HG02763 (cell line): ENCODE data around the gene XRCC4.

Experiments used
- ATAC-seq: cut with Tn5 transposase; IDR thresholded peaks from one replicate; pipeline ENCODE4 v1.9.1; 2021; ENCODE audit warnings: mild to moderate bottlenecking, moderate library complexity; ENCODE audit not compliant: unreplicated experiment

The XRCC4 gene

DNA sequence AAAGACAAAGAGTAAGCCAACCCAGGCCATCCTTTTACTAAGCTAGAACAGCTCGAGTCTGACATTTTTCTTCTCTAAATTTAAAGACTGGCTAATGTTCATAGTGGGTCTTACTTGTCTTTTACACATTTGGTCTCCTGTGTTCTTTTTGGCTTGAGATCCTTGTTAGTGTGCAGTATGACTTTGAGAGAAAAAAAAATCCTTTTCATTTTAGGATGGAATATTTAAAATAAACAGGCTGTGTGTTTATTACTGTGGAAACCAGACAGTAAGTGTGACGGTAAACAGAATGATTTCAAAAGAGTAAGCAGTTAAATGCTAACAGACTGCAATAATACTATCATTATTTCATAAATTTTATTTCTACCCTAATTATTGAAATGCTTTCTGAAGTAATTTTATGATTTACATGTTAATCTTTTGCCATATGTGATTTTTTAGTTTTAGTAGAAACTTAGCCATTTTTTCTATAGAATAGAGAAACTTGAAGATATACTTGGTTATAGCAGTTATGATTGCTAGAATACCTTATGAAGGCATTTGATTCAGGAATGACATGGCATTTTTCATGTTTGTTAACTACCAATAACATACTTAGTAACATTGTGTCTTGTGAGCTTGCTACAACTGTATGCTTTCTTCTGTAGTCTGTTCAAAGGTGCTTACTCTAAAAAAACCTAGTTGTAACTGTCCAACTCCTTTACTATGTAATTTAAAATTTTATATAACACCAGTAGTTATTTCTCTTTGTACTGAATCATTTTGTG lies 92.4 kb downstream of the XRCC4 start:
- no peak for ATAC-seq

DNA sequence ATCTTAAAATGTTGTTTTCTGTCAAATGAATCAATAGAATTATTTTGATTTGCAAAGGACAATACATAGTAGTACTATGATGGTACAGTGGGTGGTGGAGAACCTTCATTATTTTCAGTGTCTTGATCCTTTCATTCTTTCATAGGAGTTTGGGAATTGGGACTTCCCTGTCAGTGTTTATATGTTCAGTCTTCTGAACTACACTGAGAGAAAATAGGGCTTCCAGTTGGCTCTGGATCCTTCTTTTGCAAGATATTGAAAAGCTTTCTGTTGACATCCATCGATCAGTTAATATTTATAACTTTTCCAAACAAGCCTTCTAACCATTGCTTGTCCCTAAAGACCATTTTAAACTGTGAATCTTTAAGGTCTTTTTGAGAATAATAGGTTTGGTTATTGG lies 94.7 kb downstream of the XRCC4 start:
- ATAC-seq, result no peak

DNA sequence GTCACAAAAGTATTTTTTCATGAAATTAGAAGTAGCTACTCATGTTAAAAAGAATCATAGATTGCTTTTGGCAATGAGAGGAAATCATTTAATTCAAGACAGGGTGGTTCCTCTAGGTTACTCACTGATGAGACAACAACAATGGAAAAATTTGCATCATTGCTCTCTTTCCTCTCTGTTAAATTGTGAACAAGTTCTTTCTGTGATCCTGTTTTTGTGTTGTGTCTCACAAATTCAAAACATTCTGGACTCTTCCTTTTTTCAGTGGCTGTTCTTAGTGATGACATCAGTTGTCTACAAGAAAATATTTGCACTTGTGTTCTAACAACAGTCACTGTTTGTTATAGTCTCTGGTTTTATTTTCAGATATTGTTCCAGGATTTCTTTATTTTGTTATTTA lies 95.3 kb downstream of the XRCC4 start:
- ATAC-seq, result no peak

DNA sequence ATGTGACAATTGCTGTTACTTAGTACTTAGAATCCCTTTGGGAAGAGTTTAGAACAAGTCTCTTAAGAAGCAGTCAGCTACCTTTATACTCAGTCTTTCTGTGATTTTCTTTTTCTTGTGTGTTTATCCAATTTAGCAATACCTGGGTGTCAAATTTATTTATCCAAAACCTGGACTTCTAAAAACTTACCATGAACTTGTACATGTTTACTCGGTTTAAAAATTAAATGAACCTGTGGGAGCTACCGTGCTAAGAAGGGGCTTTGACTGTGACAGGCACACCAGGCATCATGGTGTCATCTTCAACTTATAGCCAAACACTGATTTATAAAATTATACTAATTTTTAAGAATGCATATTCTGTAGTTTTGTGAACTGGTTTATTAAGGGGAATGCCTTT lies 96.5 kb downstream of the XRCC4 start:
- ATAC-seq, result no peak

DNA sequence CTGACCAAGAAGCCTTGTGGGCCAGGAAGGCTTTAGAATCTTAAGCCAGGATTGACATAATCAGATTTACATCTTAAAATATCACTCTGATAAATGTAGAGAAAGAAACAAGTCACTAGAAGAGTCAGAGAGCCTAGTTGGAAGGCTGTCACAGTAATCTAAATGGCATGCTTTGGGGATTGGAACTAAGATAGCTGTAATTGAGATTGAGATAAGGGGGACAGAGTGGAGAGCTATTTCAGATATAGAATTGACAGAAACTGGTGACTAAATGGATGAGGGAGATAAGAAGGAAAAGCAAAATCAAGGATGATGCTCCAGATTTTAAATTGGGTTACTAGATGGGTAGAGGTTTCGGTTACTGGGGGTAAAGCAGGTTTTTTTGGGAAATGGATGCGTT lies 100.5 kb downstream of the XRCC4 start:
- ATAC-seq, result no peak

DNA sequence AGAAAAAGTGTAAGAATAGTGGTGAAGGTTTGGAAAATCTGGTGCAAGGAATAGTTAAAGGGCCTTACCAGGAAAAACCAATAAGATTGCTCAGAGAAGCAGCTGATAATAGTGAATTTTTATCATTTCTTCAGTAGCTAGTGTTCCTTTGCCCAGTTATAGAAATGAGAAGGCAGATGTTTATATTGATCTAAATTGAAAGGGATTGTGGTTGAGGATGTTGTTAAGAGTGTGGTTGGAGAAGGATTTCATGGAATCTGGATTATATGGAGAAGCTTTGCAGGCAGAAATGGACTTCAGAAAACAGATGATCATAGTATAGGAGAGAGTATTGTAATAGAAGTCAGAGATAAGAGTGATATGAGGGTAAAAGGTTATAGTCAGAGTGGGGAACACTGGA lies 102.6 kb downstream of the XRCC4 start:
- ATAC-seq, result no peak

DNA sequence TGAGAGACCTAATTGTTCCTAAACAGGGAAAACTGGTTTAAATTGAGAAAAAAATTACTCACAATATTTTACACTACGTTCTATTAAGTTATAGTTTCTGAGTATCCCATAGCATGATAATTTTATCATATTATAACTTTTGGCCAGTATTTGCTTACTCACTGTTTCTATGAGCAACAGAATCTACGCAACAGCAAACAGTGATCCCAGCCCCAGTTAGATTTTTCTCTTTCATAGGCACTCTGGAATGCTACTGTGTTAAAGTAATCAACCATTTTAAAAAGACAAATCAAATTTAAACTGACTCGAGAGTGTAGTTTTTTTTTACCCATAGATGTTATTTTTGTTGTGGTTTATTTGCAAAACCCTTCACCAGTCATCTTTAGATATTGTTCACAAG lies 107.2 kb downstream of the XRCC4 start:
- no peak for ATAC-seq

DNA sequence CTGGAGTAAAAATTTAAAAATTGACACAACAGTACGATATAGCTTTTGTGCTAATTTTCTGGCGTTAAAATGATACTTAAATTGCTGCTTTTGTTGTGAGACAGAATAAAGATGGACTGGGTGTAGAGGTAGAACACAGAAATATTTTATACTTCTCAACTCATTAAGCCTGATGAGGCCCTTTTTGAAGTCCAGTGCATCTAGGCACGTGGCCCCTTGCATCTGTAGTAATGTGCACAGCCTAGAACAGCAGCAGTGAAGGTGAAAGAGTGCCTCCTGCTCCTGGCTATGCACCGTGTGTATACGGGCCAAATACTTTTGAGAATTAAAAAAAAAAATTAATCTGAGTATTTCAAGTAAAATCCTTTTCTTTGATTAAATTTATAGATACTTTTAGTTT lies 115.6 kb downstream of the XRCC4 start:
- ATAC-seq, result no peak

DNA sequence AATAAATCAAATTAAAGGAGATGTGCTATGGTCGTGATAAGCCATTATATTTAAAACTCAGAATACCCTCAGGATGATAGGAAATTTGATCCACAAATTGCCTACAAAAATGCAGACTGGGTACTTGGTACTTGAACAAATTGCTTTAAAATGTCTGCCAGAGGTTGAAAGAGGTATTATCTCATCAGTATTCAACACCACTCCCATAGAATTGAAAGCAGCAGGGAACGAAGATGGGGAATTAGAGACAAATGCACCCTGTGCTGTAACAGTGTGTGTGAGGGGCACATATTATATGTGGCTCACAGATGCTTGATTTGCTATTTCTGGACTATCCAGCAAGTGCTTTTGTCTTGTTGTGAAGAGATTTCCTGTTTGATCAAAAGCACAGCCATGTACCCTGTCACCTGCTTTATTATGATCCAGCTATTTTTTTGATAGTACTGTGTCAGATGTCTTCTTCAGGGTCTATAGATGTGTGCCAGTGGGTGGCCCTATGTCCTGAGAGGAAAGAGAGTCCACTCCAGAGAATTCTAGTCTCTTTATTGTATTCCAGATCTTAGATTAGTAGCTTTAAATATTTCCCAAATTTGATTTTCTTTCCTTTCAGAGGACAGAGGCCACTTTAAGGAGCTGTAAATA lies 120.1 kb downstream of the XRCC4 start:
- ATAC-seq, result no peak

DNA sequence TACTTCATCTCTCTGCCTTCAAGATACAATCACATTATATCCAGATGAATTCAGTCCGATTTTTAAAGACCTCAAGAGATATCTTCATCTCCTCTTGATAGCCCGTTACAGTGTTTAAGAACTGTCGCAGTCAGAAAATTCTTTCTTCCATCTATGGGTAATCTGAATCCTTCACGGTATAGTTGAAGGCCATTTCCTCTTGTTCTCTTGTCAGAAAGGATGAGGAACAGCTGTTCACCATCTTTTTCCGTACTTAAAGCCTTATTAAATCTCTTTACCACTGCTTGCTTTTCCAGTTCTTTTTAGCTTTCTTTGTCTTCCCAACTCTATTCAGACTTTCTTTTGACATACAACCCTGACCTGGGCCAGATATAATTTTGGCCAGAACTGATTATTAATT lies 121.8 kb downstream of the XRCC4 start:
- no peak for ATAC-seq

DNA sequence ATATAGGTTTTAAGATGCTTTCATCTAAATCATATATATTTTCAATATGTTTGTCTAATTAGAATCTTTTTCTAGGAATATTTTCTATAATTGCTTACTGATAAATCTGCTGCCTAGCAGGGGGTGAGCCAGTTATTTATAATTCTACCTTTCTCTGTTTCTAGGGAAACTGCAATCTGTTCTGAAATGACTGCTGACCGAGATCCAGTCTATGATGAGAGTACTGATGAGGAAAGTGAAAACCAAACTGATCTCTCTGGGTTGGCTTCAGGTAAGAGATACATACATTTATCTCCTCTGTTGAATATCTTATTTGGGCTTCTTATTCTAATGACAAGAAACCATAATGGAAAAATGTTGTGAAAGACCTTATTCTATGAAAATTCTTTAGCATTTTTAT lies 127.3 kb downstream of the XRCC4 start:
- ATAC-seq, result no peak

DNA sequence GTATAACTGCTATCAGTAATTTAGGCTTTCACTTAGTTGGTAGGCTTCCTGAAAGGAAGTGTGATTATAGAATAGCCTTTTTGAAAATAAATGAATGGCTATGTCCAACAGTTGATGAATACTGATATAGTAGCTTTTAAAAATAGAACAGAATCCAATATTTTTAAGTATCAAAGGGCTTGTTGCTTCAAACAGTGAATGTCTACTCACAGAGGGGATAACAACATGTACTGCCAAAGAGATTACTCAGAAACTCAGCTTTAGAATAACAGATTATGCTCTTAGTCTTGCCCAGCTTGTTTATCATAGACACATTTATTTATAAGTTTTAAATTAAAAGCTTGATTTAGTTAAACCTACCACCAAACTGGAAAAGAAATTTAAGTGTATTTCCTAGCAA lies 132.6 kb downstream of the XRCC4 start:
- no peak for ATAC-seq

DNA sequence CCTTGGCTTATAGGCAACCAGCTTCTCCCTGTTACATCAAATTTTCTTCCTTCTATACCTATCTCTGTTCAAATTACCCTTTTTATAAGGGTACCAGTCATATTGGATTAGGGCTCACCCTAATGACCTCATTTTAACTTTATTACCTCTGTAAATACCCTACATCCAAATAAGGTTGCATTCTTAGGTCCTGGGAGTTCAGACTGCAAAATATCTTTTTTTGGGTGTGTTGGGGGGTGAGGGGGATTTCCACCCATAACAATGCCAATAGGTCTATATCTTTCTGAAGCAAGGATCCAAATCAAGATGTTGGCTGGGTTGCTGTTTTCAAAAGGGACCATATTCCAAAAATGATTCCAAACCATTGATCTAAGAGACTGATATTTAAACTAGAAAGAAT lies 141.7 kb downstream of the XRCC4 start:
- no peak for ATAC-seq

DNA sequence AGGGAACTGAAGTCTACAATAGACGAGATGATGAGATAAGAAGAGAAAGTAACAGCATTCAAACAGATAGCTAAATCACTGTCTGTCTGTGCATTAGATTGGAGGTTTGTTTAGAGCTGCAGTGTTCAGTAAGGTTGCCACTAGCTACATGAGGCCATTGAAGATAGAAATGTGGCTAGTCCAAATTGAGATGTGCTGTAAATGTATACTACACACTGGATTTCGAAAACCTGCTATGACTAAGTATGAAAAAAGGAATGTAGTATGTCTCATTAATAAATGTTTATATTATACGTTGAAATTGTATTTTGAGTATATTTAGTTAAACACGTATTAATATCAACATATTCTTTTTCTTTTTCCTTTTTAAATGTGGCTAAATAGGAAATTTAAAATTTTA lies 142.1 kb downstream of the XRCC4 start:
- no peak for ATAC-seq

DNA sequence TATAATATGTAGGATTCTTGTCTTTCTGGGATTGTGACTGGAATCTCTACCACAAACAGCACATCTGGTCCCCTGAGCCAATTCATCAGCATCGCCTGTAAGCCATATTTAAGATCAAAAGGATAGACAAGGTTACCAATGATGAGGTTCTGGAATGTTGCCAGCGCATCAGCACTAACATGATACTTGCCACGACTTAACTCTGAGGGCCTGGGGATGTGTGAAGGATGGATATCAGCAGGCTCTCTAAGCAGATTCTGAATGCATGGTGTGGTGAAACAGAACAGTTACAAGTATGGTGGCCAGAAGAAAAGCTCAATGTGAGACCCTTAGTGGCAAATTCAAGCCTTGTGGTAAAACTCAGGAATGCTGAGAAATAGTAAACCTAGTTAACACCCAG lies 143.0 kb downstream of the XRCC4 start:
- no peak for ATAC-seq

DNA sequence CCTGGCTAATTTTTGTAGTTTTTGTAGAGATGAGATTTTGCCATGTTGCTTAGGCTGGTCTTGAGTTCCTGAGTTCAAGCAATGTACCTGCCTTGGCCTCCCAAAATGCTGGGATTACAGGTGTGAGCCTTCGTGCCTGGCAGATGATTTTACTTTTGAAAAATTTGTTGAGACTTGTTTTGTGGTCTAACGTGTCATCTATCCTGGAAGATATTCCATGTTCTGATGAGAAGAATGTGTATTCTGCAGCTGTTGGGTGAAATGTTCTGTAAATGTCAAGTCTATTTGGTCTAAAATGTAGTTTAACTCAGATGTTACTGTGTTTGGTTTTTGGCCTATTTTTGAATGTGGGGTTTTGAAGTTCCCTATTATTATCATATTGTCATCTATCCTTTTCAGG lies 145.6 kb downstream of the XRCC4 start:
- ATAC-seq, result no peak

DNA sequence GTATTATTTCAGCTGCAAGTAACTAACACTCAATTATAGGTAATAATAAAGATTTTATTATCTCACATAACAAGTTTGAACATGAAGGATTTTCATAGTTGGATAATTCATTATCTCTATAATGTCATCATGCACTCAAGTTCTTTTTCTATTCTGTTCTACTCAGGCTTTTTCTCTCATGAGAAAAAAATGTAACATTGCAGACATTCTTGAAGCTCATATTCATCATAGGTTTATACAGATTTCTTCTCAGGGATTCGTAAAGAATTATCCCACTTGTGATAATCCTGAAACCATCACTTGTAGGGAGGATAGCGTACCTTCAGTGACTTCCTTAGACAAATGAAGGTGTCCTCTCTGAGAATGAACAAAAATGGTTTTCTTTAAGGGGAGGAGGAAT lies 150.3 kb downstream of the XRCC4 start:
- ATAC-seq, result no peak

DNA sequence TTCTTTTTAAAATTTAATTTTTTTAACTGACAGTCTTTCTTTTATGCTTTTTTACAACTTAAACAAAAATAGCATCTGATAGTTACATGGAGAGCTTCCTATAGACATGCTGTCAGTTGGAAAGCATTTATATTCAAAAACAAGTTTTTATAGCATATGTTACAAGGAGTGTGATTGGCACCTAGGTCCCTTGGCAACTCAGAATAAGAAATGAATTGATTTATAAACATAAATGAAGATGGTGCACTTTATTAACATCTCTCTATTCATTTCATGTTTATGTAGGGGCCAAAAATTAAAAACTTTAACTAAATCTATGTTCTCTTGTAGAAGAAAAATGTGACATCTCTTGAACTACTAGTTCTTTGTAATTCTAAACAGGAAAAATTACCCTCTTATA lies 153.2 kb downstream of the XRCC4 start:
- ATAC-seq, result no peak

DNA sequence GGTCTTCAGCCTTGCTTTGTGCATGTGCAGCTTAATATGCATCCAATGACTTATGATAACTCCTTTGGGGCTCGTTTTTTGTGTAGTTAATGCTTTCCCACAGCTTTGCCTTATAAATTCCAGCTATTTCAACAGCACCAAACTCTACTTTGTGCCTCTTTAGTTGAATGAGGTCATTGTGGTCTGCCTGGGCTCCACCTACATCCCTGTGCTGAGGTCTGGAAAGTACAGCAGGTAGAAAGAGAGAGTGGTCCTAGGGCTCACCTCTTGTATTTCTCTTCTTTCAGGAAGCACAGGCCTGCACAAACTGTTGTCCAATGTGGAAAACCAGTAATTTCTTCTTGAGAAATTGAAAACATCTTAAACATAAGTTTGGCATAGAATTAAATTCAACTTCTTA lies 167.2 kb downstream of the XRCC4 start:
- no peak for ATAC-seq

DNA sequence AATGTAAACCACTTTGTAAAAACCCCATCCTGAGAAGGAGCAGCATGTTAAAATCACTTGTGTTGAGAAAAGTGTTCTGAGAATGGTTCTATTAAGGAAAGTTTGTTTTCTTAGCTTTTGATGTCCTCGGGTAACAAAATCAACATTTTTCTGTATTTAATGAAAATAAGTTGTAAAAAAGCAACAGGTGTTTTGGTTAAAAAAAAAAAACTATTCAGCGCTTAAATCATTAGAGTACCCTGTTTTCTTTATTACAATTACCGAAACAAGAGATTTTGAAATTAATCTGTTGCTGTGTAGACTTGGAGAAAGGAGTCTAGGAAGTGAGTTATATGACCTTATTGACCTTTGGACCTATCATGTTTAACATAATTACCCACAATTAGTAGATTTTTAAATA lies 167.7 kb downstream of the XRCC4 start:
- ATAC-seq, result no peak

DNA sequence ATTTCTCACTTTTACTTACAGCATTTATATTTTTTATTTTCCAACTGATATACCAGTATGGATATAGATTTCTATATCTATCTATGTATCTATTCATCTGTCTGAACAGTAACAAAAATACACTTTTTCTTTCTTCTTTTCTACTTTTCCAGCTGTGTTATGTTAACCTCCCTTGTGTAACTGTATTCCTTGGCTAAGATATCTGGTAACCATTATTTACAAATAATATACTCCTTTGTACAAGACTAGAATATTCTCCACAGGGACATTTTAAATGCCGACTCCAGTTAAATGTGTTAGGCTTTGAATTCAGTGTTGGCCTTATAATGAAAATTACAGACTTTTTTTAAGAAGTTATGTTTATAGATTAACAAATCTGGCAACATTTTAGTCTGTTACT lies 168.7 kb downstream of the XRCC4 start:
- no peak for ATAC-seq

DNA sequence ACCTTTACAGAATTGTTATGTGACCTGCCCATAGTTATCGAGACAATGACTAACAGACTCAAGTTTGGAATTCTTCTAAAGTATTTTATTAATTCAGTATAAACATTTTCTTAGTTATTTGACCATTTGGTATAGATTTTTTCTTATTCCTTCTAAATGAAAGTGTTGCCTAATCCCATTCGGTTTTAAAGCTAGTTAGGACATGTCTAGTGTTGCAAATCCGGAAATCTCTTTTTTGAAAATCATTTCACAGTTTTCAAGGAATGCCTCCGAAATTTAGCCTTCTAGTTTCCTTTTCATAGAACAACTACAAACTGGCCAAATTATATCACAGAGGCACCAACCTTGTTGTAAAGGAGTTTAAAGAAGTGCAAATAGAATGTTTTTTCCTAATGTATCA lies 171.8 kb downstream of the XRCC4 start:
- no peak for ATAC-seq

DNA sequence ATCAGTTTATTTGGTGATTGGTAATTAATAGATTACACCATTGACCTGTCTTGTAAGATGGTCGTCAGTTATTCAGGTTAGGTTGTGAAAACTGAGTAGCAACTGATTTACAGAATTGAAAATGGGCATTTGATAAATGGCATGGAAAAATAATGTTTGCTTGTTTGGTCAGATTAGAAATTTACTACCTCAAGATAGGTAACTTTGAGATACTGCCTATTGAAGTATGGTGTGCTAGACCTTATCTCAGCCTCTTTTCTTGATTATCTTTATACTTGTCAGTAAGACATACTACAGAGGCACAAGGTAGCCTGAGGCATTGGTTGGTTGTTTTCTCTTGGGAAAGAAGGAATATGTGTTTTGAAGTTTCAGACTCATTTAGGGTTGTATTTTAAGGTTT lies 174.5 kb downstream of the XRCC4 start:
- ATAC-seq, result no peak
